Keratinocyte (primary cell): ENCODE measurements around the gene PRAC1. TPM values are rescaled to one million over a fixed set of nuclear protein-coding genes. Genes with fewer than 3 reads are reported as not detected.

Experiments
- DNase-seq: peaks from one replicate; pipeline ENCODE4 v3.0.0-alpha.2; 2011; ENCODE audit warnings: low read depth, missing footprints, low spot score
- FAIRE-seq: peaks from 2 replicates; lab custom pipeline; 2011; peaks lifted over from hg19 to GRCh38; lab: Jason Lieb, UNC
- H2AFZ ChIP-seq: 2 replicates; pipeline ENCODE4 v1.6.0; 2012; ENCODE audit warnings: low read length, control low read depth, inconsistent platforms; ENCODE audit not compliant: control insufficient read depth
- H3K27ac ChIP-seq: 2 replicates; pipeline ENCODE4 v1.5.1; 2011; ENCODE audit warnings: low read length; ENCODE audit not compliant: control insufficient read depth, insufficient read depth
- H3K27me3 ChIP-seq: 3 replicates; pipeline ENCODE4 v1.6.0; 2011; ENCODE audit warnings: low read length; ENCODE audit not compliant: control insufficient read depth, insufficient read depth; ENCODE audit errors: extremely low read depth
- H3K36me3 ChIP-seq, 2 experiments: 2 replicates in 1 of 2; 3 replicates in 1 of 2; pipeline ENCODE4 v1.5.1; 2011; ENCODE audit warnings: low read length in 2 of 2, mild to moderate bottlenecking in 1 of 2; ENCODE audit not compliant: control insufficient read depth in 2 of 2, insufficient read depth in 2 of 2; ENCODE audit errors: extremely low read depth in 1 of 2
- H3K4me1 ChIP-seq: 3 replicates; pipeline ENCODE4 v1.5.1; 2011; ENCODE audit warnings: low read length; ENCODE audit not compliant: control insufficient read depth, insufficient read depth; ENCODE audit errors: extremely low read depth
- H3K4me2 ChIP-seq: 3 replicates; pipeline ENCODE4 v1.6.0; 2011; ENCODE audit warnings: low read depth, low read length; ENCODE audit not compliant: control insufficient read depth, insufficient read depth; ENCODE audit errors: extremely low read depth
- H3K4me3 ChIP-seq, 3 experiments: fragments of 200-600 bp in 1 of 3; sonication (generic) in 1 of 3; 2 replicates in 2 of 3; 3 replicates in 1 of 3; pipeline ENCODE4 v1.5.1; 2011 to 2016; ENCODE audit warnings: low read length in 3 of 3, mild to moderate bottlenecking in 3 of 3, control low read depth in 2 of 3, inconsistent platforms in 1 of 3, low read depth in 1 of 3, mixed read lengths in 1 of 3, mixed run types in 1 of 3, moderate library complexity in 1 of 3; ENCODE audit not compliant: control insufficient read depth in 2 of 3, insufficient read depth in 2 of 3; ENCODE audit errors: extremely low read depth in 1 of 3
- H3K79me2 ChIP-seq: 2 replicates; pipeline ENCODE4 v1.6.0; 2012; ENCODE audit warnings: low read length; ENCODE audit not compliant: control insufficient read depth, insufficient read depth
- H3K9ac ChIP-seq: 3 replicates; pipeline ENCODE4 v1.6.0; 2011; ENCODE audit warnings: low read length; ENCODE audit not compliant: control insufficient read depth, insufficient read depth; ENCODE audit errors: extremely low read depth
- H3K9me1 ChIP-seq: 3 replicates; pipeline ENCODE4 v1.6.0; 2011; ENCODE audit warnings: low read length; ENCODE audit not compliant: control insufficient read depth, insufficient read depth; ENCODE audit errors: extremely low read depth
- H3K9me3 ChIP-seq: 2 replicates; pipeline ENCODE4 v1.5.1; 2012; ENCODE audit warnings: low read depth, low read length; ENCODE audit not compliant: control insufficient read depth
- H4K20me1 ChIP-seq: 3 replicates; pipeline ENCODE4 v1.6.0; 2011; ENCODE audit warnings: low read length; ENCODE audit not compliant: control insufficient read depth, insufficient read depth; ENCODE audit errors: extremely low read depth
- EZH2 ChIP-seq: IDR thresholded peaks from one replicate; pipeline ENCODE4 v1.6.1; 2012; ENCODE audit warnings: inconsistent platforms, mild to moderate bottlenecking, low read length, moderate library complexity
- dilution Hi-C: fragments of 300-500 bp; cut with MboI; formaldehyde crosslinking; loops from one replicate; pipeline ENCODE4 v1.7.0; 2020; ENCODE audit warnings: low sequenced_read_pairs; ENCODE audit not compliant: extremely low pct_ligation_motif_present
- polyA plus RNA-seq, 5 experiments: library from polyadenylated mRNA; depleted of rRNA in 3 of 5; stranded (reverse) in 3 of 5; stranded (forward) in 1 of 5; unstranded in 1 of 5; fragments of >200 nt; gene quantifications; 1 replicate in 1 of 5; 2 replicates in 3 of 5; 3 replicates in 1 of 5; pipeline versions ENCODE4 v1.2.1 to v1.2.3, GENCODE V29; 2011 to 2012; ENCODE audit warnings: missing spikeins in 2 of 5, low read depth in 1 of 5, low replicate concordance in 1 of 5
- TF ChIP-seq, protein P1 (sequence below), 3 experiments: IDR thresholded peaks in 1 of 3; conservative IDR thresholded peaks in 1 of 3; optimal IDR thresholded peaks in 1 of 3; 2 replicates in 2 of 3; 3 replicates in 1 of 3; pipeline versions ENCODE3 to v1.5.1; 2011; ENCODE audit warnings: low read length in 3 of 3, mild to moderate bottlenecking in 3 of 3, moderate library complexity in 2 of 3, control low read depth in 1 of 3, inconsistent platforms in 1 of 3; ENCODE audit not compliant: insufficient read depth in 2 of 3; ENCODE audit errors: extremely low read depth in 1 of 3

Gene PRAC1
- polyA plus RNA-seq, 1 donor (not counting 4 experiments of a cell fraction or from before 2014, with no cell fraction given), result not detected

- Histone ChIP-seq H3K27me3 (peaks cover 5% of the 10 kb centered on the region), H4K20me1 (no peaks in the 10 kb centered on the region), H3K9ac (no peak overlapping the region), H3K79me2 (no peaks in the 10 kb centered on the region), H2AFZ (no peak overlapping the region), H3K27ac (no peak overlapping the region), H3K36me3 (no peaks in the 10 kb centered on the region), H3K4me2 (no peak overlapping the region), H3K4me3 (no peak overlapping the region), H3K9me3 (no peaks in the 10 kb centered on the region), H3K9me1 (no peaks in the 10 kb centered on the region), H3K4me1 (no peaks in the 10 kb centered on the region)
- FAIRE-seq (no peak), DNase-seq (no peak)
- dilution Hi-C loops, result no loop called here
- TF ChIP-seq EZH2, result no peak
- TF ChIP-seq, protein P1, sequence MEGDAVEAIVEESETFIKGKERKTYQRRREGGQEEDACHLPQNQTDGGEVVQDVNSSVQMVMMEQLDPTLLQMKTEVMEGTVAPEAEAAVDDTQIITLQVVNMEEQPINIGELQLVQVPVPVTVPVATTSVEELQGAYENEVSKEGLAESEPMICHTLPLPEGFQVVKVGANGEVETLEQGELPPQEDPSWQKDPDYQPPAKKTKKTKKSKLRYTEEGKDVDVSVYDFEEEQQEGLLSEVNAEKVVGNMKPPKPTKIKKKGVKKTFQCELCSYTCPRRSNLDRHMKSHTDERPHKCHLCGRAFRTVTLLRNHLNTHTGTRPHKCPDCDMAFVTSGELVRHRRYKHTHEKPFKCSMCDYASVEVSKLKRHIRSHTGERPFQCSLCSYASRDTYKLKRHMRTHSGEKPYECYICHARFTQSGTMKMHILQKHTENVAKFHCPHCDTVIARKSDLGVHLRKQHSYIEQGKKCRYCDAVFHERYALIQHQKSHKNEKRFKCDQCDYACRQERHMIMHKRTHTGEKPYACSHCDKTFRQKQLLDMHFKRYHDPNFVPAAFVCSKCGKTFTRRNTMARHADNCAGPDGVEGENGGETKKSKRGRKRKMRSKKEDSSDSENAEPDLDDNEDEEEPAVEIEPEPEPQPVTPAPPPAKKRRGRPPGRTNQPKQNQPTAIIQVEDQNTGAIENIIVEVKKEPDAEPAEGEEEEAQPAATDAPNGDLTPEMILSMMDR (optimal IDR thresholded peaks at IDR 0.05 in 1 of 3, IDR thresholded peaks at IDR 0.05 in 1 of 3, conservative IDR thresholded peaks at IDR 0.05 in 1 of 3; ENCODE audit: extremely low read depth in 1 of 3, insufficient read depth in 2 of 3, low read length in 3 of 3), result no peak
Measured at GRCh38 chr17:48693178-48693577, 29.1 kb downstream of the PRAC1 start.

DNA sequence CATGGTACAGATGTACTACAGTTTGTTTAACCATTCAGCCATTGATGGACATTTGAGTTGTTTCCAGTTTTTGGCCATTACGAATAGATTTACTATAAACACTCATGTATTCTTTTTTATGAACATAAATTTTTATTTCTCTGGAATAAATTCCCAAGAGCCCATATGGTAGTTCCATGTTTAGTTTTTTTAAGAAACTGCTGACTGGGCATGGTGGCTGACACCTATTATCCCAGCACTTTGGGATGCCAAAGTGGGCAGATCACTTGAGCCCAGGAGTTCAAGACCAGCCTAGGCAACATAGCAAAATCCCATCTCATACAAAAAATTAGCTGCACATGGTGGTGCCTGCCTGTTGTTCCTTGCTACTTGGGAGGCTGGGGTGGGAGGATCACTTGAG, 30.3 kb downstream of the PRAC1 start:
- DNase-seq, result no peak

More for the DNA sequence above, 30.3 kb downstream of the PRAC1 start:
- no peaks in the 10 kb centered on the region for H3K4me1 ChIP-seq
- no peaks in the 10 kb centered on the region for H3K79me2 ChIP-seq
- FAIRE-seq, result no peak
- no peak overlapping the region for H3K4me2 ChIP-seq
- H3K27ac ChIP-seq, result no peak overlapping the region
- H3K27me3 ChIP-seq, result peaks cover 5% of the 10 kb centered on the region
- H4K20me1 ChIP-seq, result no peaks in the 10 kb centered on the region
- no peaks in the 10 kb centered on the region for H3K9me1 ChIP-seq
- H3K9me3 ChIP-seq, result no peaks in the 10 kb centered on the region
- TF ChIP-seq EZH2, result no peak
- TF ChIP-seq, protein P1 (optimal IDR thresholded peaks at IDR 0.05 in 1 of 3, IDR thresholded peaks at IDR 0.05 in 1 of 3, conservative IDR thresholded peaks at IDR 0.05 in 1 of 3; ENCODE audit: extremely low read depth in 1 of 3, insufficient read depth in 2 of 3, low read length in 3 of 3), result no peak
- no peak overlapping the region for H3K4me3 ChIP-seq
- no peak overlapping the region for H2AFZ ChIP-seq
- H3K9ac ChIP-seq, result no peak overlapping the region
- H3K36me3 ChIP-seq, result no peaks in the 10 kb centered on the region
- dilution Hi-C loops, result no loop called here
